GM21717 (cell line): ENCODE measurements around the gene MDN1.
"Not testable (repeated sequence)": the region's sequence is repeated elsewhere in the genome, so short reads cannot be mapped to it uniquely, and the experiment has no call there.

Experiments used
- ATAC-seq: cut with Tn5 transposase; IDR thresholded peaks from one replicate; pipeline ENCODE4 v1.9.1; 2021; ENCODE audit warnings: mild to moderate bottlenecking, moderate library complexity; ENCODE audit not compliant: unreplicated experiment

The MDN1 gene

GRCh38 chr6:89819336-89820130 lies at the start of gene MDN1:
Gene MDN1 (minus strand): TSS chr6:89819794. CDS start chr6:89819607, 187 bp downstream.
- peak; percentile 94 for ATAC-seq

- ATAC-seq, result no peak
Measured at GRCh38 chr6:89866024-89866678, 46.6 kb upstream of the MDN1 start.

DNA sequence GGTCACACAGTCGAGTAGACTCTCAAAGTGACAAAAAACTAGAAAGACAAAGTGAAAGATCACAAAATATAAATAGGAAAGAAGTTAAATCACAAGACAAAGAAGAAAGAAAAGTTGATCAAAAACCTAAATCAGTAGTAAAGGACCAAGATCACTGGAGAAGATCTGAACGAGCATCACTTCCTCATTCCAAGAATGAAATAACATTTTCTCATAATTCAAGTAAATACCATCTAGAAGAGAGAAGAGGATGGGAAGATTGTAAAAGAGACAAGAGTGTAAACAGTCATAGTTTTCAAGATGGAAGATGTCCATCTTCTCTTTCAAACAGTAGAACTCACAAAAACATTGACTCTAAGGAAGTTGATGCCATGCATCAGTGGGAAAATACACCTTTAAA lies 43.1 kb upstream of the MDN1 start:
- ATAC-seq, result peak; percentile 11

DNA sequence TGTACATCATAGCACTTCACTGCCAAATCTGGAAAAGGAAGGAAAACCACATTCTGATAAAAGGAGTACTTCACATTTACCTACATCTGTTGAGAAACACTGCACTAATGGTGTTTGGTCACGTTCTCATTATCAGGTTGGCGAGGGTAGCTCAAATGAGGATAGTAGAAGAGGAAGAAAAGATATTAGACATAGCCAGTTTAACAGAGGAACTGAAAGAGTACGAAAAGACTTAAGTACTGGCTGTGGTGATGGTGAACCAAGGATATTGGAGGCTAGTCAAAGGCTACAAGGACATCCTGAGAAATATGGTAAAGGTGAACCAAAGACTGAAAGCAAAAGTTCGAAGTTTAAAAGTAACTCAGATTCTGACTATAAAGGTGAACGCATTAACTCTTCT lies 42.7 kb upstream of the MDN1 start:
- peak; percentile 79 for ATAC-seq

GRCh38 chr6:89859744-89860143 lies 40.1 kb upstream of the MDN1 start:
- ATAC-seq, result peak; percentile 68

GRCh38 chr6:89858041-89858440 lies 38.4 kb upstream of the MDN1 start:
- no peak for ATAC-seq

GRCh38 chr6:89853068-89853467 lies 33.5 kb upstream of the MDN1 start:
- ATAC-seq, result no peak

GRCh38 chr6:89847513-89847912 lies 27.9 kb upstream of the MDN1 start:
- not testable (repeated sequence) for ATAC-seq

DNA sequence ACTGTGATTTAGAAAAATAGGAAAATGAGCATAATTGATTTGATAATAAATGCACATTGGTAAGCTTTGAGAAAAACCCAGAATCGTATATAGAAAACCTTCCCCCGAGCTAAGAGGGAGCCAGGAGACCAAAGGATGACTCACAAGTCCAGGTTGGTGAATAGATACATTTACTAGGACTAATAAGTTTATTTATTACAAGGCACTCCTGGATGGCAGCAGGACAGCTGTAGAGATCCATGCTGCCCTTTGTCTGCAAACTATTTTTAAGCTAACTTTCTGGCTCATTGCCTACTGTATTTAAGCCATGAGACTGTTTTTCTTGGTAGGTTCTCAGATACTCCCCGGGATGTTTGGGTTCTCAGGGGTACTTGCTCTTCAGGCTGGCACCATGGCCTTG lies 23.5 kb upstream of the MDN1 start:
- no peak for ATAC-seq

DNA sequence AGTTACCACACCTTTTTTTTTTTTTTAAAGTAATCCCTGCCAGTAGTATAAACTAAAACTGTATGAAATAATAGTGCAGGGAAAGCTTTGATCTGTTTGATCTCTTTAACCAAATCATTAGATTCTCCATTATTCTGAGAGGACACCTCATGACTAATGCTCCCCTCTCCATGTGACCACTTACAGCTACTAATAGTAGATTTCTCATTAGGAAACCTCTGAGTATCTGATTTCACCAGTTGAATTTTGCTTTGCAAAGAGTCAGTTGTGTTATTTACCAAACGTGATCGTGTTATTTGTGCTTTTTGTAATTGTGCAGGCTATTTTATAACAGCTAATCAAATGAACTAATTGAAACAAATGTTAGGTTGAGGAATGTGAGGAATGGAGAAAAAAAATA lies 22.6 kb upstream of the MDN1 start:
- no peak for ATAC-seq

DNA sequence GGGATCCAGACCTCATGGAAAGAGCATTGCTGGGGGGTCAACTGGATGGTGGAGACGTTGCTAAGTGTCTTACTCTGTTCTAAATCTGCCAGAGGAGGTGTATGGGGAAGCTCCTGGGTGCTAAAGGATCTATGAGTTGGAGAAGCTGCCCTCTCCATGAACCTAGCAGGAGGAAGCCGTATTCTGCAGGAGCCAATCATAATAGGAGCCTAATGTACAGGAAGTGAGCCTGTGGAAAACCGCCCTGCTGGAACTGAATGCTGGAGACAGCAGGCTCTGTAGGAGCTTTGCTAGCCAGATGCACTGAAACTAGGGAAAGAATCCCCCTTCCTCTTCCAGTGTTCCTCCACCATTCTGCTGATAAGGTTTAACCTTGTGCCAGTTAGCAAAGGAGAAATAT lies 20.9 kb upstream of the MDN1 start:
- ATAC-seq, result no peak

GRCh38 chr6:89836639-89837222 lies 17.1 kb upstream of the MDN1 start:
- no peak for ATAC-seq

- peak; percentile 92 for ATAC-seq
Measured at GRCh38 chr6:89834884-89835792, 15.5 kb upstream of the MDN1 start.

DNA sequence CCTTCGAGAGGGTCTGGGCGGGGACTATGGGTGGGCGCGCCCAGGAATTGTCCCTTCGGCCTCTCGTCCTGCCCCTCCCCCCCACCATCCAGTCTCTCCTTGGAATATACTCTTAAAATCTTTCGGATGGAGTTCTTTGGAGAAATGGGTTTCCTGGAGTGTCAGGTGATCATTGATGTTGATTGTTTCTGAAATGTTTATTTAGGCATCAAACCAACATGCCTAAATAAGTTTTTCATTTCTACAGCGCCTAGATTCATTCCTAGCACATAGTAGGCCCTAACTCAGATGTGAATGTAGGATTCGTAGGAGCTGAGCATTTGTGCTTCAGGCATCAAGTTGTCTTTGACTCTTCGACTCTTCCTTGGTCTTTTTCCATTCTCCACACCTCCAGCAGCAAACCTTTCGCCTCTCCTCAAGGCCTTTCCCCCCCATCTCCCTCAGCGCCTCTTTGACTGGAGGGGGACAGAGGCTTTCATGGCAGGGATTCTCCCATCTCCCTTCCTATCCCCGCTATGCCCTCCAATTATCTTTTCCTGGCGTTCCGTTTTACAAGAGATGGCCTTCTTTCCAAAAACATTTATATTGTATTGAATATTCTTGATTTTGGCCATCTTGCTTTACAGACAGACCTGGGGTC lies 10.7 kb upstream of the MDN1 start:
- ATAC-seq, result no peak

DNA sequence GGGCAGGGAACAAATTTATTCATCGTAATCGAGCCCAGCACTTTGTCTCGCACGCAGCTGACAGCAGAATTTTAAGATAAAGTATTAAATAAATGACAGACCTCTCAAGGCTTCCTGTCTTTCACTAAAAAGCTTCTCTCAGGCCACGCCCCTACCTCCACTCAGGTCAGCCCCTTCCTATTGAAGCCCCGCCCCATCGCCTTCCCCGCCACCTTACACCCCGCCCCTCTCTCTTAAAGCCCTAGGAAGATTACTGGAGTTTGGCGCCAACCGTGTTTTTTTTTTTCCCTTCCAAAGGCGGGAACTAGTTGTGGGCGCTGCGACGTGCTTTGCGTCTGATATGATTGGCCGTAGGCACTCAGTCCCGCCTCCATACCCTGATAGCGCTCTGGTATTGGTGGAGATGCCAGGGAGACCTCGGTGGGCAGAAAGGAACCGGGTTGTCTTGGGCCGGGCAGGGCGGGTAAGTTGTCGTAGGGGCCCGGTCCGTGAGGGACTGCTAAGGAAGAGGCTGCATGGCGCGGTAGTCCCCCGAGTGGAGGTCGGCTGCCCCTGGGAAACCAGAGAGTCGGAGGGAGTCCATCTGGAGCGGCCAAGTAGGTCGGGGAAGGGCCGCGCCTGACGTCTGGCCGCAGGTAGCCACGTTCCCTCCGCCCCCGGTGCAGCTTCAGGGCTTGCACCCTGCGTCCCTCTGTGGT lies 10.0 kb upstream of the MDN1 start, which contains the start of gene CASP8AP2:
Gene CASP8AP2 (plus strand): TSS at position 409 of the 698 bp plus-strand sequence.
- peak; percentile 98 for ATAC-seq

- ATAC-seq, result peak; percentile 33
Measured at GRCh38 chr6:89828988-89829471, 9.4 kb upstream of the MDN1 start.

DNA sequence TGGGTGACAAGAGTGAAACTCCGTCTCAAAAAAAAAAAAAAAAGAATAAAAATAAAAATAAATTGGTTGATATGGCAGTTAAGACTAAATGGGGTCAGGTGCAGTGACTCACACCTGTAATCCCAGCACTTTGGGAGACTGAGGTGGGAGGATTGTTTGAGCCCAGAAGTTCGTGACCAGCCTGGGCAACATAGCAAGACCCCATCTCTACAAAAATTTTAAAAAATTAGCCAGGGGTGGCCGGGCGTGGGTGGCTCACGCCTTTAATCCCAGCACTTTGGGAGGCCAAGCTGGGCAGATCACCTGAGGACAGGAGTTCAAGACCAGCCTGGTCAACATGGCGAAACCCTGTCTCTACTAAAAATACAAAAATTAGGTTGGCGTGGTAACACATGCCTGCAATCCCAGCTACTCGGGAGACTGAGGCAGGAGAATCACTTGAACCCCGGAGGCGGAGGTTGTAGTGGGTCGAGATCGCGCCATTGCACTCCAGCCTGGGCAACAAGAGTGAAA lies 8.9 kb upstream of the MDN1 start:
- ATAC-seq, result not testable (repeated sequence)

DNA sequence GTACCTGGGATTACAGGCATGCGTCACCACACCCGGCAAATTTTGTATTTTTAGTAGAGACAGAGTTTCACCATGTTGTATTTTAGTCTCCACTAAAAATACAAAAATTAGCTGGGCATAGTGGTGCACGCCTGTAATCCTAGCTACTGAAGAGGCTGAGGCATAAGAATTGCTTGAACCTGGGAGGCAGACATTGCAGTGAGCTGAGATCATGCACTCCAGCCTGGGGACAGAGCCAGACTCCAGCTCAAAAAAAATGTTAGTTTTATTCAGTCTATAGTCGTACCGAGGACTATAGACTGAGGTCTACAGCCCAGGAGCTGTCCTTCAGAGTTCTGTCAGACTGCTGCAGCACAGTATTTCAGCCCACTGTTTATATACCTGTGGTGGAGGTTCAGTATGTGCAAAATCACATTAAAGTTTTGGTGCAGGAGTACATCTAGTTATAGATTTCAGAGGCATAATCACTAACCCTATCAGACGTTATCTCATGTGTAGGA lies 6.5 kb upstream of the MDN1 start:
- no peak for ATAC-seq

DNA sequence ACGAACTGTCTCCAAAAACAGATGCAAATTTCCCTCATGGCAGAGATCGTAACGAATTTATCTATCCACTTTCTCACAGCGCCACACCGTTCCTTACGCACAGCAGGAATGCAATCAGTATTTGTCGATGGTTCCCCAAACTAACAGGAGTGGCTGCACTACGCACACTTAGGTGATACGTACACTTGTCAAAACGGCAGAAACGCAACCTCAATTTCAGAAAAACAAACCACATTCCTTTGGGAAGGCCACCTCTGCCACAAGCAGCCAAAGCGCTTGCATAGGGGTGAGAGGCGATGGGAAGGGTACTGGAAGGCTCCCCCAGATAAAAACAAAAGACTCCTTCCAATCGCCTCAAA lies 638 bp downstream of the MDN1 start:
- peak; percentile 28 for ATAC-seq
